Body of pancreas (tissue), 4 donors: ENCODE data around the gene RALA.

ENCODE experiments used
- CTCF ChIP-seq, 7 experiments: fragments of 450-650 bp in 4 of 7; fragments of 200-600 bp in 3 of 7; sonication (generic) in 3 of 7; IDR thresholded peaks; one replicate each; pipeline ENCODE4 v1.5.1; 2016 to 2019; ENCODE audit warnings: antibody characterized with exemption in 7 of 7
- POLR2A ChIP-seq, 3 donors: fragments of 450-650 bp; IDR thresholded peaks; one replicate each; pipeline ENCODE4 v1.6.1; 2016; ENCODE audit warnings: antibody characterized with exemption in 3 of 3, mild to moderate bottlenecking in 2 of 3

GRCh38 chr7:39624442-39624807 is 1.1 kb downstream of the RALA start:
- no peak for TF ChIP-seq CTCF (IDR thresholded peaks at IDR 0.05)
- no peak for TF ChIP-seq POLR2A (IDR thresholded peaks at IDR 0.05)
